Spleen (tissue), 7 donors: ENCODE data around the gene CXorf65.

Source experiments
- CTCF ChIP-seq, 11 experiments: fragments of 200-600 bp in 7 of 11; fragments of 450-650 bp in 4 of 11; sonication (generic) in 4 of 11; IDR thresholded peaks in 8 of 11; conservative IDR thresholded peaks in 3 of 11; 1 replicate in 7 of 11; 2 replicates in 4 of 11; pipeline versions ENCODE4 v1.4.0 to v1.8.0; 2016 to 2021; ENCODE audit warnings: antibody characterized with exemption in 11 of 11, inconsistent platforms in 4 of 11, mild to moderate bottlenecking in 1 of 11
- POLR2A ChIP-seq, 3 donors: fragments of 450-650 bp; IDR thresholded peaks; one replicate each; pipeline ENCODE4 v1.5.1; 2017; ENCODE audit warnings: antibody characterized with exemption in 3 of 3, mild to moderate bottlenecking in 1 of 3
- POLR2AphosphoS5 ChIP-seq, 3 donors: sonication (generic); formaldehyde crosslinking; IDR thresholded peaks; one replicate each; pipeline ENCODE4 v1.5.1; 2017; ENCODE audit warnings: antibody characterized with exemption in 3 of 3
- donor health status: DM: no; HTN: no; CAD: no; lungs with moderate emphysema.
- donor health status: DM: no; HTN: no; CAD: no.
- donor health status: DM: no; HTN: no; CAD: no.

GRCh38 chrX:71091263-71091662, 15.3 kb downstream of the CXorf65 start:
- no peak for TF ChIP-seq POLR2AphosphoS5 (IDR thresholded peaks at IDR 0.05)
- TF ChIP-seq POLR2A (IDR thresholded peaks at IDR 0.05): no peak
- no peak for TF ChIP-seq CTCF (IDR thresholded peaks at IDR 0.05 in 8 of 11, conservative IDR thresholded peaks at IDR 0.05 in 3 of 11)
